HG03520 (cell line): ENCODE measurements around the gene LSM3.

Source experiments
- ATAC-seq: cut with Tn5 transposase; IDR thresholded peaks from one replicate; pipeline ENCODE4 v1.9.1; 2021; ENCODE audit warnings: mild to moderate bottlenecking, moderate library complexity; ENCODE audit not compliant: unreplicated experiment

Gene LSM3

DNA sequence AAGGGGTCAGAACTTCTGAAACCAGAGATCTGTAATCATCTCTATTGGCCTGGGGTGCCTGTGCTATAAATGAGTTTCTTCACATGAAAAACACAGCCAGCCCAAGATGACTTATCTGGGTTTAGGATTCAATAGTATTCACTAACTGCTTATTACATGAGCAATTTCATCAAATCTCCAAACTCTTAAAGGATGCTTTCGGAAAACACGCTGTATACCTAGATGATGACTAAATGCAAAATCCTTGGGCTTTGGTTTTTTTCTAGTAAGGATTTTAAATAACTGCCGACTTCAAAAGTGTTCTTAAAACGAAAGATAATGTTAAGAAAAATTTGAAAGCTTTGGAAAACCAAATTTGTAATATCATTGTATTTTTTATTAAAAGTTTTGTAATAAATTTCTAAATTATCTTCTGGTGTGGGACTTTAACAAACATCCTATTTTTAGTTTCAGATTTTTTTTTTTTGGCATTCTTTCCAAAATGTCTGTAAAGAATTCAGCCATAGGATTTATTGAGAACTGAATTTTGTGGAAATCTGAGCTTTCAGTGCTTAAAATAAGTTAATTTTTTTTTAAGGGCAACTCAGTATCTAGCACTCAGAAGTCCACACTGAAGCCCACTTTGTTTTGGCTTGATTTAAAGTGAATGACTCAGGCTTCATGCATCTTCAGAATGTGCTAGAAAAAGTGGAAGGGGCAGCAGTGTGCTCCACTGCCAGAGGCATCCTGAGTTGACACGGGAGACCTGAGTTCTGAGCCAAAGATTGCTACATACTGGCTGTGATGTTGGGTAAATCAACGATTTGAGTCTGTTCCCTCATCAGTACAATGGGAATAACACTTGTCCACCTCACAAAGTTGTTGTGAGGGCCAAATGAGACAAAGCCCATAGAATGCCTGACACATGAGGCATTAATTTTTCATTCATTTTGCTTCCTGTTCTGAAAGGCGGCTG, 35.1 kb upstream of the LSM3 start:
- no peak for ATAC-seq

- peak; percentile 97 for ATAC-seq
Observed at GRCh38 chr3:14144423-14145075, 34.1 kb upstream of the LSM3 start.

DNA sequence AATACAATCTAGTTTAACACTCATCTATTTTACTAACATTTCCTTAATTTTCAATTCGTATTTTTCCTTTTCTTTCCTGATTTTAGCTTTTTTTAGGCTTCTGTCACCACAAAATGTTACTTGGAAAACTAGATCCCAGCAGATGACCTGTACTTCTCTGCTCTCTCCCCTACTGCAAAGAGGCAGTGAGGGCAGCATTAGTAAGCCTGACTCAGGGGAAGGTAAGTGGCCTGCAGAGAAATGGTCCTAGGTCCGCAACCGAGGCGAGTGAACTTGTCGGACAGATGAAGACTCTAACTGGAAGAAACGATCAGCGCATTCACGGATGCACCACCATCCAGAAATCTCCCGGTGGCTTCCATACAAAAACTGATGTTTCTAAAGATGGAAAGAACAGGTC, 33.4 kb upstream of the LSM3 start:
- no peak for ATAC-seq

GRCh38 chr3:14145670-14146380, 32.8 kb upstream of the LSM3 start:
- ATAC-seq, result no peak

GRCh38 chr3:14146381-14147065, 32.1 kb upstream of the LSM3 start:
- ATAC-seq, result no peak

- no peak for ATAC-seq
Observed at GRCh38 chr3:14147066-14147435, 31.6 kb upstream of the LSM3 start.

- ATAC-seq, result no peak
Observed at GRCh38 chr3:14147617-14148016, 31.0 kb upstream of the LSM3 start.

DNA sequence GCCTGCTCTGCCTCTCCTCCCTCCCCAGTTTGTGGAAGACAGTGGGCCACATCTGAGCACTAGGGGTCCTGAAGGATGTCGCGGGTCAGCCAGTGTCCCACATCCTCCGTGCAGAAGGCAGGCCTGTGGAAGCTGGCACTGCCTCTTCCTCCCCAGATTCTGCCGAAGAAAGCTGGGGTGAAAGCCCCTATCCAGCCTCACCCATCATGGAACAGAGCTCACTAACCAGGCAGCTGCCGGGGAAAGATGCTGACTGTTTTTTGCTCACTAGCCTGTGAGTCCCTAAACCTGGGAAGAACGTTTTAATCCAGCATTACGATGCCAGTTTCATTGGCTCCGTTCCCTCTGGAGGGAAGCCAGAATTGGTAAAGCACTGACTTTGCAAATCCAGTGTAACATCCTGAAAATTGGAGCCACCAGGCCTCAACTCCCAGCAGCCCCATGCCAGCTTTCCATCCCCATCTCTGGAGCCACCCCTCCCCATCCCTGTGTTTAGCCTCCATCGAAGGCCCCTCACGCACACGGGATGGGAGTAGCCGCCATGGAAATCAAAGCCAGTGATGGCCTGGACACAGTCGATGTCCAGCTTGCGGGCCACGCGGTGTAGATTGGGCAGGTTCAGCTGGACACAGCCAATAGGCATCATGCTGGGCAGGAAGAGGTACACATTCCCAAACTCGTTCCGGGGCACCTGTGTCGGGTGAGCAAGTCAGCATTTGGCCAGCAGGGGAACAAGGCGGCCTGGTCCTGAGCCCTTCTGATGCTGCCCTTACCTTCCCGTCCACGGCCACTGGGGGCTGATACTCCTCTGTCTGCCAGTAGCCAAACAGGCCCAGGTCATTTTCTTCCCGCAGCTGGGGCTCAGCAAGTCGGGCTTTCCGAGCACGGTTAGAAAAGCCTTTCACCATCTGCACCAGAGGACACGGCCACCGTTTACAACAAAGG, 30.3 kb upstream of the LSM3 start:
- ATAC-seq, result no peak

GRCh38 chr3:14150078-14150477, 28.5 kb upstream of the LSM3 start:
- ATAC-seq, result no peak

GRCh38 chr3:14150491-14151230, 28.0 kb upstream of the LSM3 start:
- no peak for ATAC-seq

- no peak for ATAC-seq
Observed at GRCh38 chr3:14151471-14152083, 27.0 kb upstream of the LSM3 start.

GRCh38 chr3:14152233-14152962, 26.2 kb upstream of the LSM3 start:
- ATAC-seq, result no peak

DNA sequence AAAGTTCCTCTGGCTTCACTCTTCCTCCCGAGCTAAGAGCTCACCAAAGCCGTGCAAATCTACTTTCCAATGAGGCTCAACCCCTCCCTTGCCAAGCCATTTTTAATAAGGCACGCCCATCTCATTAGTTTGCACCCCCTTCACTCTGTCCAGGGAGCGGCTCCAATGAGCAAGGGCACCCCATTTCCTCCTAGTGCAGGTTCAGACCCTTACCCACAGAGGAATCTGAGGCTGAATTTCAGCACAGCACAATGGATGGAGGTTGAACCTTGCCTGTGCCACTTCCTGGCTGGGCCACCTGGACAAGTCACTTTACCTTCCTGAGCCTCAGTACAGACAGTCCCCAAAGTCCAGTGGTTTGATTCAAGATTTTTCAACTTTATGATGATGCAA, 25.7 kb upstream of the LSM3 start:
- ATAC-seq, result no peak

DNA sequence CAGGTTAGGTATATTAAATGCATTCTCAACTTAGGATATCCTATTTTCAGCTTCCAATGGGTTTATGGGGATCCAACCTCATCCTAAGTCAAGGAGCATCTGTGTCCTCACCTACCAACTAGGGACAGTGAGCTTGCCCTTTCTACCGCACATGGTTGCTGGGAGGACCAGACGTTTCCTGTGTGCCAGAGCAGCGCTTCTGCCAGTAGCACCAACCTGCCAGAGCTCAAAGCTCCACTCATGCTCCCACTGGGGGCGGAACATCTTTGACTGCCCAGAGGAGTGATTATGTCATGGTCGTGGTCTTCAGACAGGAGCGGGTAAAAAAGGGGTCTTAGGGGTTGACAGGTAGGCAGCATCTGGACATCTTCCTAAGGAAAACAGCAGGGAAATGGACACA, 25.0 kb upstream of the LSM3 start:
- no peak for ATAC-seq

DNA sequence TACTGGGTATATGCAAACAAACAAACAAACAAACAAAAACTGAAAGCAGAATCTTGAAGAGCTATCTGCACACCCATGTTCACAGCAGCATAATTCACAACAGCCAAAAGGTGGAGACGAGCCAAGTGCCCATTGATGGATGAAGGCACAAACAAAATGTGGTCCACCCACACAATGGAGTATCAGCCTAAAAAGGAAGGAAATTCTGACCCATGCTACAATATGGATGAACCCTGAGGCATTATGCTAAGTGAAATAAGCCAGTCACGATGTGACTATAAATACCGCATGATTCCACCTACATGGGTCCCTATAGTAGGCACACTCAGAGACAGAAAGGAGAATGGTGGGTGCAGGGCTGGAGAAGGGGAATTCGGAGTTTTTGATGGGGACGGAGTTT, 24.3 kb upstream of the LSM3 start:
- no peak for ATAC-seq

DNA sequence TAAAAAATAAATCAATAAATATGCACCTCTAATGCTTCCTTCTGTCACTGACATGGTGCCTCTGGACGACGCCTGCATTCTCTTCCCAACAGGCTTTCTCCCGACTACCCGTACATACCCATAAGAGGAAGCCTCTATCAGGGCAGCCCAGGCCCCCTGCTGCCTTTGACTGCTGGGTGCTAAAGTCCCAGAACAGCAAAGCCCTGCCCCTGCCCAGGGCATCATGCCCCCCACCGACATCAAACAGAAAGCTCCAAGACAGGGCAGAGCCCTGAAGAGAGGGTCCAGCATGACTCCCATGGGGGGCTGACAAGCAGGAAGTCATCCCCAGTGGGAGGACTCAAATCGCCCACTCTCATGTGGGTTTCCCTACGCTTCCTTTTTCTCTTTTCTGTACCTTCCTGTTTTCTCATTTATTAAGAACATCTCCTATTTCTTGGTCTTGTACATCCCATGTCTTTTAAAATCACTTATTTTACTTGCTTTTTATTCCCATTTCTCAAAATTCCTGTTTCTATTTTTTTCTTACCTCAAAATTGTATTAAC, 23.6 kb upstream of the LSM3 start:
- no peak for ATAC-seq

DNA sequence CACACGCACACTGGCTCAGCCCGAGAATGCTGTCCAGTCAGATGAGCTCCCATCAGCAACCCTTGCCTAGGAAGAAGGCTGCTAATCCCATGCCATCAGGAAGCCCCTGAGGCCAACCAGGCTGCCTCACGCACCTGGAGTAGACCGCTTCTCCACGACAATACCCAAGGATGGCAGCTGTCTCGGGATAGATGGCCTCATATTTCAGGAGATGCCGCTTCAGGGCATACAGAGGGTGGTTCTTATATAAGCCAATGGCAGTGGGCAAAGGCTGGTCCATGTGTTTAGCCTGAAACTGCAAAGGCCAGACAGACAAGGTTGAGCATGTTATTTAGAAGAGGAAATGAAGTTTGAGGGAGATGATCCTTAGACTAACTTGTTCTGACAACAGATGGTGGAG, 22.4 kb upstream of the LSM3 start:
- no peak for ATAC-seq
